CD1c-positive myeloid dendritic cell (primary cell): ENCODE measurements around the gene MNAT1.
A peak's percentile ranks its signal among the peaks of the same experiment; 100 is the strongest.
"Not testable (repeated sequence)": the region's sequence is repeated elsewhere in the genome, so short reads cannot be mapped to it uniquely, and the experiment has no call there.

Source experiments
- DNase-seq: peaks from one replicate; pipeline ENCODE4 v3.0.0-alpha.2; 2016; ENCODE audit errors: extremely low spot score

Gene MNAT1

DNA sequence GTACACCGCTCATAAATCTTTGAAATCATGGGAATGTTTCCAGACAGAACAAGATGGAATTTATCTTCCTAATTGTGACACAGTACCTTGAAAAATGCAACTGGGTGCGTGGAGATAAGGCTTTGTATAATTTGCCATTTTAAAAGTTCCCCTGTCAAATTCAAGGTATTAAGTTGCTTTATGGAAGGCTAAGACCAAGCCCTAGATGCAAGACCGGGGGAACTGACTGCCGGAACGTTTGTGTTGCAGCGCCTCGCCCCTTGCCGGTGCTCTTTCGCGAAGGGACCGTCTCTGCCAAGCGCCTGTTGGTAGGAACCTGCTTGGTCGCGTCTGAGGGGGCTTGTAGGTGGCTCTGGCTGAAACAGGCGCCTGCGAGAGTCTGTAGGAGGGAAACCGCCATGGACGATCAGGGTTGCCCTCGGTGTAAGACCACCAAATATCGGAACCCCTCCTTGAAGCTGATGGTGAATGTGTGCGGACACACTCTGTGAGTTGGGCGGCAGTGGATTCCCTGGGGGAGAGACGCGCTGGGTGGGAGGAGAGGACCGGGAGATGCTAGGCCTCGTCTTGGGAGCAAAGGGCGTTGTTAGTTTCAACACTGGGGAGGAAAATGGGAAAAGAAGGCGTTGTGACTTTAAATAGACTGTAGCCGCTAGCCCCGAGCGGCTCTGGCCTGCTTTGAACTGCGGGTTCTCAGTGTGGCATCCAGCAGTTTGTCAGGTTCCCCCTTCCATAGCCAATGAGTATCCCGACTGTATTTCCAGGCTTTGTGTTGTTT lies at the start of gene MNAT1:
Gene MNAT1 (plus strand): TSS at position 297 of the 778 bp plus-strand sequence. CDS start 102 bp downstream, at position 399.
- DNase-seq = peak; percentile 73

DNA sequence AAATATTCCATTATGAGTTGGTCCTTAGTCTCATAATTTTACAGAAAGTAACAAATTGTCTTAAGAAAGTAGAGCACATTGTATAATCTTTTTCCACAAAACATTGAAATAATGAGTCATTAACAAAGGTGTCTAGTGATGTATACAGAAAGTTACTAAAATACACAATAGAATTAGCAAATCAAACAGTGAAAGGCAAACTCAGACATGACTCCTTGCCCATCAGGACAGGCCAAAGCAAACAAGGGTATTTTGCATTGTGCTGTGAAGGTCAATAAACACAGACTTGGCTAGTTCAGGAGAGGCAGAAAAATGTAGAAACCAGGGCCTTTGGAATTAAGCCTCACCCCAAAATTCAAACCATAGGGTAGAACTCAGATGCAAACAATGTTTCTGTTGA lies 47.7 kb upstream of the MNAT1 start:
- DNase-seq = no peak

GRCh38 chr14:60691383-60692113 lies 43.0 kb upstream of the MNAT1 start:
- DNase-seq = no peak

- DNase-seq = peak; percentile 17
Measured at GRCh38 chr14:60695327-60695726, 39.2 kb upstream of the MNAT1 start.

DNA sequence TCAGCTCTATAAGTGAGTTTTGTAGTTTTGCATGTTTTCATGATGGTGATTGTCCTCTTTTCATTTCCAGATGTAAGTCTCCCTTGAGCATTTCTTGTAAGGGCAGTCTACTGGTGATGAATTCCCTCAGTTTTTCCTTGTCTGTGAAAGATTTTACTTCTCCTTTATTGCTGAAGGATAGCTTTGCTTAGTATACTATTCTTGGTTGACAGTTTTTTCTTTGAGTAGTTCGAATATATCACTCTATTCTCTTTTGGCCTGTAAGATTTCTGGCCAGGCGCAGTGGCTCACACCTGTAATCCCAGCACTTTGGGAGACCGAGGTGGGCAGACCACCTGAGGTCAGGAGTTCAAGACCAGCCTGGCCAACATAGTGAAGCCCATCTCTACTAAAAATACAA lies 34.0 kb upstream of the MNAT1 start:
- DNase-seq = no peak

DNA sequence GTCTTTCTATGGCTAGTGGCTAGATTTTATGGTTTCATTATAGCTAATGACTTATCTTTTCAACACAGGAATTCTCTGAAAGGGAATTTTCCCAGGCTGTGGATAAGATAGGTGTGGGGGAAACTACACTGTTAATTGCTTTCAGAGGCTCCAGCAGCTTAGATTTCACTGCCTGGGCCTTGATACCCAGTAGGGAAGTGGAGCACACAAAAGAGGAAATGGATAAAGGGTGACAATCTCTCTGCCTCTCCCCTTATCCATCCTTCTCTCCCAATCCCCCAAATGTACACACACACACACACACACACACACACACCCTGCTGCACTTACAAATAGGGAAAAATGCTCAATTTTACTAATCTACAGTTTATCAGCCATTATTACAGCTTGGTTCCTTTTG lies 29.5 kb upstream of the MNAT1 start:
- no peak for DNase-seq

GRCh38 chr14:60707858-60708257 lies 26.7 kb upstream of the MNAT1 start:
- no peak for DNase-seq

- DNase-seq = no peak
Measured at GRCh38 chr14:60710494-60710893, 24.1 kb upstream of the MNAT1 start.

- DNase-seq = no peak
Measured at GRCh38 chr14:60713513-60713912, 21.0 kb upstream of the MNAT1 start.

GRCh38 chr14:60720391-60720790 lies 14.2 kb upstream of the MNAT1 start:
- no peak for DNase-seq

- DNase-seq = no peak
Measured at GRCh38 chr14:60720962-60721325, 13.6 kb upstream of the MNAT1 start.

DNA sequence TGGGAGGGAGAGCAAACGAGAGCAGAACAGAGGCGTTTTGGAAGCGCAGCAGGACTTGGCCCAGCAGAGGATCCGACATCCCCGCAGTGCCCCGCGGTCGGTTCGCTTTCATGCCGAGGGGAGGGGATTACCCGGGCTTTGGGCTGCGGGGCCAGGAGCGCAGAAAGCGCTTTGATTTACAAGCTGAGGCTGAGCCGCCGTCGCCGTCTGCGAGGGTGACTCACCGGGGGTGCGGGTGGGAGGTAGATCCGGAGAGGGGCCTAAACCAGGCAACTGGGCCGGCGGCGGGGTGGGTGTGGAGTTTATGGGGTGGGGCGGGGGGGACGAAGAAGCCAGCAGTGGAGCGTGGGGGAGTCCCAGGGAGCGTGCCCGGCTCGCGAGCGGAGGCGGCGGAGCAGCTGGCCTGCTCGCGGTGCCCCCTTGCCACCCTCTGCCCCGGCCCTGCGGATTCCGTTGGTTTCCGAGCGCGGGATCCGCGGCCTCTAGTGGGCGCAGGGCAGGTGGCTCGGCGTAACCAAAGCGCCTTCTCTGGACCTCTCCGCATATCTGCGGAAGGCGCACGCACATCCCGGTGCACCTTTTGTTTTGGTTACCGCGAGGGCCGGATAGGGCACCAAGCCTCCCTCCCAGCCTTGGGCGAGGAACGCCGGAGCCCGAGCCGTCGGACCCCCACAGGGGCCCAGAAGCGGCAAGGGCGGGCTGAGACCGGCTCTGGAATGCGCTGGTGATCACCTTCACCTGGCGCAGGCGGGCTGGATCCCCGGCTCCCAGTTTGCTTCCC lies 13.0 kb upstream of the MNAT1 start:
- DNase-seq = no peak

DNA sequence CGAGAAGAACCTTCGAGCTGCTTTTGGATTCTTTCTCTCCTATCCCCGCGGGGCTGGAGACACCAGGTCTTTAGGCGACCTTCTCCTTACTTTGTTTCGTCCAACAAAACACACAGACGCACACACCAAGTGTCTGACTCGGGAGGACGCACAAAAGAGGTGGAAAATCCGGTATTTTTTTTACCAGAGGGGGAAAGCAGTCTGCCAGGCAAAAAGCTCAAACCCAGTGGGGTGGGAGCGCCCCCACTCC lies 12.5 kb upstream of the MNAT1 start:
- no peak for DNase-seq

DNA sequence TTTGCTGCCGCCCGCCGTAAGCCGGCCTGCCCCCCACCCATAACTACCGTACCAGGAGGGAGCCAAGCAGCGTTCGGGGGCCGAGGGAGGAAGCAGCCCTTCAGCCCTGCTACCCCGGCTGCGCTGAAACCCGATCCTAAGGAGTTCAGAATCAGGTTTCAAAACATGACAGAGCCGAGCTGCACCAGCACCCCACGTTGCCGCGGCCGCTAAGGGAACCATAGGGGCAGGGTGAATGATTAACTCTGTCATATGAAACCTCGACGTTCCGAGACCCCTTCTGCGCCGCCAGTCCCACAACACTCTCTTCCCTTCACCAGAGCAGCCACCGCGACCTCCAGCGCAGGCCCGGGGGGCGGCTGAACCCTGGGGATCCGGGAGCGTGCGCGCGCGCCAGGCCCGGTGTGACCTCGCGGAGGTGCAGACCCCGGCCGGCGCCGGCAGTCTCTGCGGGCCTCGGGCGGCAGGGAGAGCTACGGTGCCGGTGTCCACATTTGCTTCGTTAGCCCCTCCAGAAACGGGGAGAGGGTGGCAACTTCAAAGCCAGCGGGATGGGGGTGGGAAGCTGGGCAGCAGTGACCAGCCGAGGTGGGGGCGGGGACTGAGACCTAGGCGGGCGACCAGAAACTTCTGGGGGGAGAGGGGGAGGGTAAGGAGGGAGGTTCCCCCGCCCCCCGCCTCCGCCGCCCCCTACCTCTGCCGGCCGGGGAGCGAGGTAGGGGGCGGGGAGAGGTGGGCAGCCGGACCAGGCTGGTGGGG lies 12.0 kb upstream of the MNAT1 start:
- DNase-seq = peak; percentile 15

- DNase-seq = peak; percentile 12
Measured at GRCh38 chr14:60723116-60723906, 11.2 kb upstream of the MNAT1 start.

DNA sequence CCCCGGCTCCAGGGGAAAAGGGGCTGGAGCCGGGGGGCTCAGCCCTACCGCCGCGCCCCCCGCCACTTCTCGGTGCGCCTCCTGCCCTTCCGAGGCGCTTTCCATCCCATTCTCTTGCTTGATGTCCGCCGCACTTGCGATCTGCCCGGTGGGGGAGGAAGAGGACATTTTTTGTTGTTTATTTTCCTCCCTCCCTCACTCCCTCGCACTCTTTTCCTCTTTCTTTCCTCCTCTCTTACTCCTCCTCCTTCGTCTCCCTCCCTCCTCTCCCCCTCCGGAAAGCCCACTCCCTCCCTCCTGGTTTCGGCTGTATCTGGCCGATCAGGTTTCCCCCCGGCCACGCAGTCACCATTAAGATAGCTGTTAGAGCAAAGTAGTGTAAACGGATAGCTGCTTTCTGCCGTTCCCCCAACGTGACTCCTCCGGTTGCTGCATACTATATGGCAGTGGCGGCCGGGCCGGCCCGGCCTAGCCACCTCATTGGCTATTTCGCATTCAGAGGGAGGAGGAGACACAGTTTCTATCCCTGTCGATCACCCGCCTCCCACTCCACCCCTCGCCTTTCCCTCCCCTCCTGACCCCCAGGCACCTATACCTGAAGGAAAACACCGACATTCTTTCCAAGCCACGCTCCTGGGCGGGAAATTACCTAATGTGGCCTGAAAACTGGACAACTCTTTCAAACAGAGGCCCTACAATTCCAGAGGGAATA lies 10.5 kb upstream of the MNAT1 start, which contains the start of gene SIX4:
Gene SIX4 (minus strand): TSS at position 445 of the 712 bp plus-strand sequence. CDS start 277 bp downstream, at position 168.
- DNase-seq = no peak

DNA sequence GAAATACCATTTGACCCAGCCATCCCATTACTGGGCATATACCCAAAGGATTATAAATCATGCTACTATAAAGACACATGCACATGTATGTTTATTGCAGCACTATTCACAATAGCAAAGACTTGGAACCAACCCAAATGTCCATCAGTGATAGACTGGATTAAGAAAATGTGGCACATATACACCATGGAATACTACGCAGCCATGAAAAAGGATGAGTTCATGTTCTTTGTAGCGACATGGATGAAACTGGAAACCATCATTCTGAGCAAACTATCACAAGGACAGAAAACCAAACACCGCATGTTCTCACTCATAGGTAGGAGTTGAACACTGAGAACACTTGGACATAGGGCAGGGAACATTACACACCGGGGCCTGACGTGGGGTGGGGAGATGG lies 3.3 kb upstream of the MNAT1 start:
- DNase-seq = not testable (repeated sequence)

DNA sequence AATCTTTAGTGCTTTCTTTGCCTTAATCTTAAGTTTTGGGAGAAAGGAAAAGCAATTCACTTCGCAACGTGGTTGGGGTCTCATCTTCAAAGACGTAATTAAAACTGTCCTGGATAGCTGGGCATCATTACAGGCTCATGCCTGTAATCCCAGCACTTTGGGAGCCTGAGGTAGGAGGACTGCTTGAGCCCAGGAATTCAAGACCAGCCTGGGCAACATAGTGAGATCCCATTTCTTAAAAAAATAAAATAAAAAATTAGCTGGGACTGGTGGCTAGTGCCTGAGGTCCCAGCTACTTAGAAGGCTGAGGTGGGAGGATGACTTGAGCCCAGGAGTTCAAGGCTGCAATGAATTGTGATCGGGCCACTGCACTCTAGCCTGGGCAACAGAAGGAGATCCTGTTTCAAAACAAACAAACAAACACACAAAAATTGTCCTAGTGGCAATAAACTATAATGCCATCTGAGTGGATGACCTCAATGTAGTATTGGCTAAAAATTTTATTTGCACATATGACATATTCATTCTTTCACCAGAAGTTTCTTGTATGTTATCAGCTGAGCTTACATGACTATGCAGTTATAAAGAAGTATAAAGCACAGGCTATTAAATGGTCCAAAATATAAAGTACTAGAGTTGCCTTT lies 1.6 kb upstream of the MNAT1 start:
- DNase-seq = no peak

DNA sequence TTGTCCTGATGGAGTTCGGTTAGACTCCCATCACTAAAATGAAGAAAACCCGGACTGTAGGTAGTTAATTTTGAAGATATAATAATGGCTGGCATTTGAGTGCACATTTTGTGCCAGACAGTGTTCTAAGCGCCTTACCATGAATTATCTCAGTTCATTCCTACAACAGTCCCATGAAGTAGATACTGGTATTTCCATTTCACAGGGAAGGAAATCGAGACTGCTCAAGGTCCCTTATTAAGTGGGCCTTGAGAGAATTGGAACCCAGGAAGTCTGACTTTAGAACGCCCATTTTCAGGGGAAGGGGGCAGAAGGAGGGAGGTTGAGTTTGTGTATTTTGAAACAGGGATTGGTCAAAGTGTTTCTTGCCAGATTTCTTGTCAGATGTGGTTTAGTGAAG lies 855 bp downstream of the MNAT1 start:
- DNase-seq = no peak

DNA sequence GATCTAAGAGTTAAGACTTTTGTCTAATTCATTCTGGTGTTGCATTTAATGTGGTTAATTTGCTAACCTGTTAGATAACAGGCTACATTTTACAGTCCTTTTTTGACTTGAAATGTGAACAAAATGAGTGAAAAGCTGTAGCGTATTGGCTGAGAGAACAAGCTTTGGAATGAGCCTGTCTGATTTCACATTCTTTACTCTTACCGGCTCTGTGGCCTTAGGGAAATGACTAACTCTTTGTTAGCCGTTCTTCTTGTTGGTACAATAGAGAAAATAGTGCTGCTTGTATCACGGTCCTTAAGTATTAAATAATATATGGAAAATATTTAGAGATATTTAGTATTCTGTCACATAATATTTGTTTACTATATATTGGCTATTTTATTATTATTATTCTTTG lies 1.9 kb downstream of the MNAT1 start:
- DNase-seq = no peak
